Activated naive CD4-positive, alpha-beta T cell treated with anti-CD3 and anti-CD28 coated beads, Interleukin-2, amount 10 ng/mL, durations not matched to agents 7 days and 5 days (primary cell): ENCODE data around the gene UBE2U.
"Not testable (repeated sequence)": the region's sequence is repeated elsewhere in the genome, so short reads cannot be mapped to it uniquely, and the experiment has no call there.

Experiments
- CTCF ChIA-PET: fragments of 350-600 bp; sonication (Branson Sonifier 250); formaldehyde crosslinking; loops from one replicate; lab custom pipeline; 2021; ENCODE audit warnings: antibody characterized with exemption; lab: Charles Lee
- DNase-seq: peaks from one replicate; pipeline ENCODE4 v3.0.0-alpha.2; 2020
- H3K27ac Mint-ChIP-seq: one replicate; pipeline ENCODE4 v1.8.0; 2021; ENCODE audit warnings: mild to moderate bottlenecking, moderate library complexity, mixed read lengths
- H3K27me3 Mint-ChIP-seq: one replicate; pipeline ENCODE4 v1.8.0; 2021; ENCODE audit warnings: mild to moderate bottlenecking, mixed read lengths
- H3K36me3 Mint-ChIP-seq: one replicate; pipeline ENCODE4 v1.8.0; 2021; ENCODE audit warnings: mixed read lengths
- H3K4me1 Mint-ChIP-seq: one replicate; pipeline ENCODE4 v1.8.0; 2021; ENCODE audit warnings: mixed read lengths
- H3K4me3 Mint-ChIP-seq: one replicate; pipeline ENCODE4 v1.8.0; 2021; ENCODE audit warnings: mild to moderate bottlenecking, moderate library complexity, mixed read lengths
- H3K9me3 Mint-ChIP-seq: one replicate; pipeline ENCODE4 v1.8.0; 2021; ENCODE audit warnings: mixed read lengths

Gene UBE2U

DNA sequence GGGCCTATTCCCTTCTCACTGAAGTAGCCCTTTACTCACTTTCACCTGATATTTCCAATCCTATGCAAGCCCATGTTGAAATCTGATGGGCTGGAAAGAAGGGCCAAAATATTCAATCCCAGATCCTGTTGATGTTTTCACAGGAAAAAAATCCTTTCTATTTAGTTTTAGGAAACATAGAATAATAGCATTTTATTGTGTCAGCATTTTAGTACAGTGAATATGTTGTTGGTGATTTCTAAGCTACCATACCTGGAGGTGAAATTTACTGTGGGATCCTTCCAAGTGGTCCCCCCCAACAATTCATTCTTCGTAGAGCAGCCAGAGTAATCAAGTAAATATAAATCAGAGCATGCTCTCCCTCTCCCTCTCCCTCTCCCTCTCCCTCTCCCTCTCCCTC is 3.4 kb upstream of the UBE2U start:
- no peak for DNase-seq
- Mint-ChIP-seq H3K9me3 (no peaks in the 10 kb centered on the region), H3K4me1 (no peaks in the 10 kb centered on the region), H3K4me3 (no peak overlapping the region), H3K27me3 (peaks cover 3% of the 10 kb centered on the region), H3K27ac (no peak overlapping the region), H3K36me3 (no peaks in the 10 kb centered on the region)
- CTCF ChIA-PET, result no interaction called here

DNA sequence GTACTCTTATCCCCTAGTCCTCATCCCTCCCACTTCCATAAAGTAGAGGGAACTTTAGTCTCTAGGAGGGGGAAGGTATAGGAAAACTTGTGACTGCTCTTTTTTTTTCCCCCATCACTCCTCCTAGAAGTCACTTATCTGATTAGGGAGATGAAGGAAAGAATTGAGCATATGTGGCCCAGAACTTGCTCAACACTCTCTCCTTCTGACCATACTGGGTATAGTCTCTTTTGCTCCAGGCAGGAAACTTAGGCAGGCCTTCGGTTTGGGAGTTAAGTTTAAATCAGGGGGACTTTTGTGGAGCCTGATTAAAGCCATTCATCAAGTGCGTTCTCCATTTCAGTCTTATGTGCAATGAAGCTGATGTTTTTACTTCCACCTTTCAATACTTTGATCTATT is 5.8 kb downstream of the UBE2U start:
- CTCF ChIA-PET, result no interaction called here
- Mint-ChIP-seq H3K36me3 (no peaks in the 10 kb centered on the region), H3K27ac (no peak overlapping the region), H3K4me3 (no peak overlapping the region), H3K27me3 (peaks cover 13% of the 10 kb centered on the region), H3K4me1 (no peaks in the 10 kb centered on the region), H3K9me3 (no peaks in the 10 kb centered on the region)
- no peak for DNase-seq

DNA sequence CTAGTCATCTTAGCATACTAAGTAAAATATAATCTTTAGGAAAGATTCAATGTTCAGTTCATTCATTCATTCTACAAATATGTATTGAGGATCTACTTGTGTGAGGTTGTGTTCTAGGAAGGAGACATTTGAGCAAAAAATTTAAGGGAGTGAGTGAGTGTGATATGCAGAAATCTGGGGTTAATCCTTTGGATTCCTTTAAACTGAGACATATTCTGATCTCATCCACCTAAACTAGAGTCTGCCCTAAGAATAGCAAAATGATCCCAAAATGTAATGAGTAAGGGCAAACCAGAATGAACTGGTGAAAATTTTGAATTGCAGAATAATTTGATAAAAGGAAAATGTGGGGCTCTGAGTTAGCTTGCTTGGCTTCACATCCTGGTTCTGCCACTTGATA is 8.6 kb downstream of the UBE2U start:
- H3K4me3 Mint-ChIP-seq, result no peak overlapping the region
- CTCF ChIA-PET, result no interaction called here
- H3K36me3 Mint-ChIP-seq, result no peaks in the 10 kb centered on the region
- H3K27ac Mint-ChIP-seq, result no peak overlapping the region
- H3K4me1 Mint-ChIP-seq, result no peaks in the 10 kb centered on the region
- H3K9me3 Mint-ChIP-seq, result no peaks in the 10 kb centered on the region
- H3K27me3 Mint-ChIP-seq, result peaks cover 13% of the 10 kb centered on the region
- no peak for DNase-seq

DNA sequence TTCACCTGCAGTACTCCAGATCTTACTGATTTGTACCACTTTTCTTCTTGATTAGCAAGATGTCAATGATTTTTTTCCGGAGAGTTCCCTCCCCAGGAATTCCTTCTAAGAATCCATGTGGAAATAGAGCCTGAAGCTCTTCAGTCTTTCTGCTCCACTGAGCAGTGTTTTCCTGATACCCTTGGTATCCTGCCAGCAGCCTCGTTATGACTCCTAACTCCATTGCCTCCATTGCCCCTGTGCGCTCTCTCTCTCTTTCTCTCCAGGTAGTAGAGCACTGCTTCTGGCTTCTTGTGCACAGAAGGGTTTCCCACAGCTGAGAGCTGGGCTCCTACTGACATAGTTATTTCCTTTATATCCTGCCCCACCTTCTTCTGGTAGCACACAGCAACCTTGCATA is 12.2 kb downstream of the UBE2U start:
- Mint-ChIP-seq H3K36me3 (no peaks in the 10 kb centered on the region), H3K4me3 (no peak overlapping the region), H3K9me3 (no peaks in the 10 kb centered on the region), H3K27me3 (peaks cover 18% of the 10 kb centered on the region), H3K27ac (no peak overlapping the region), H3K4me1 (no peaks in the 10 kb centered on the region)
- CTCF ChIA-PET, result interaction anchor here (1.7 kb wide), 1 partner anchor 78 kb away, joined by 4 read pairs; no protein-coding TSS in a partner anchor
- no peak for DNase-seq

DNA sequence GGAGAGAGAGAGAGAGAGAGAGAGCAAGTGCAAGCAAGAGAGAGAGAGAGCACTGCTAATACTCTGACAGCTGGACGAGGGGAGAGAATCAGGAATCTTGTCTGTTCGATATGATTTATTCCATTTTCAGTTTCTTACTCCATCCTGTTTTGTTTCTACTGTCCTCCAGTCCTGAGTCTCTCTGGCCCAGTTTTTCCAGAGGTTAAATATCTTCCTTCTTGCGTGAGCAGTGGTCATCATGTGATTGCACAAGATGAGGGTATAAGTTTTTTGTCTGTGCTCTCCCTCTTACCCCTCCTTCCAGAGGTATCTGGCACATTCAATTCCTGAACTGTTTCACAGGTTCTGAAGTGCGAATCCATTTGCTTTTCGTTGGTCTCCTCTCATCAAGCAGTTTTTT is 16.8 kb downstream of the UBE2U start:
- H3K9me3 Mint-ChIP-seq, result no peaks in the 10 kb centered on the region
- H3K4me1 Mint-ChIP-seq, result peaks cover 8% of the 10 kb centered on the region
- no peak overlapping the region for H3K27ac Mint-ChIP-seq
- CTCF ChIA-PET, result no interaction called here
- H3K36me3 Mint-ChIP-seq, result no peaks in the 10 kb centered on the region
- peaks cover 8% of the 10 kb centered on the region for H3K27me3 Mint-ChIP-seq
- H3K4me3 Mint-ChIP-seq, result no peak overlapping the region
- DNase-seq, result no peak

DNA sequence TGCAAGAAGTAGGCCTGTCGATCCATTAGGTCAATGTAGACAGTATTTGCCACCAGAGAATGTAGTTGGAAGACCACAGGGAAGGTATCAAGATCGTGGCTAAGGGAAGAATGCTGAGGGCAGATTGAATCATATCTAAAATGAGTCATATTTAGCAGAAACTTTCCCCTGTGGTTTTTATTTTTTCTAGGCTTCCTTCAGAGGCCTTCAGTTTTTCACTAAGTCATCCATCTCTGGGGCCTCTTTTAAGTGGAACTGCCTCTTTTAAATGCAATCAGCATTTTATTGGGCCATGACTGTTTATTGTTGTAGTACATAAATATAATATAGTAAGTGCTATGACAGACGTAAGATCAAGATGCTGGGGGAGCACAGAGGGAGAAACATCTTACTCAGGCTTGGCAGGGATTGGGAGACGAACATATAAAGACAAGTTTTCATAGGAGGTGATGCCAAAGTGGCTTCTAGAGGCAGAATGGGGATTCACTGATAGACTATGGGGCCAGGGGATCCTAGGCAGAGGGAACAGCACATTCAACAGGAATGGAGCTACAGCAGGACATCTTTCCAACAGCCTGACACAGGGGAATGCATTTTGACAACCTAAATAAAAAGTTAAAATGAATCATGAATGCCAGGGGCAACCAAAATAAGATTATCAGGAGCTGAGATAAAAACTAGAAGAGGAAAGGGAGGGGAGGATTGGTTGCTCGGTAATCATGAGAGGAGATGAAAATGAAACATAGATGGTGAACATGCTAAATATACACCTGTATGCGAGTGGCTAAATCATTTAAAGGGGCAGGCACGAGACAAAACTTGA is 20.1 kb downstream of the UBE2U start:
- peaks cover 8% of the 10 kb centered on the region for H3K27me3 Mint-ChIP-seq
- no peaks in the 10 kb centered on the region for H3K36me3 Mint-ChIP-seq
- H3K27ac Mint-ChIP-seq, result no peak overlapping the region
- no peak overlapping the region for H3K4me3 Mint-ChIP-seq
- DNase-seq, result no peak
- CTCF ChIA-PET, result no interaction called here
- peaks cover 8% of the 10 kb centered on the region for H3K4me1 Mint-ChIP-seq
- H3K9me3 Mint-ChIP-seq, result no peaks in the 10 kb centered on the region

DNA sequence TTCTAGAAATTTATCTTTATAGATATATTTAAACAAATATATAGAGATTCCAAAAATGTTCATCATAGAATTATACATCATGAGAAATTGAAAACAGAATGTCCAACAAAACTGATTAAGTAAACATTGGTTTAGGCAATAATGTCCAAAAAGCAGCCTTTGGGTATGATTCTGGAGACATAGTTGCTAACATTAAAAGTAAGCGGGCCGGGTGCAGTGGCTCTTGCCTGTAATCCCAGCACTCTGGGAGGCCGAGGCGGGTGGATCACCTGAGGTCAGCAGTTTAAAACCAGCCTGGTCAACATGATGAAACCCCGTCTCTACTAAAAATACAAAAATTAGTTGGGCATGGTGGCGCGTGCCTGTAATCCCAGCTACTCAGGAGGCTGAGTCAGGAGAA is 20.8 kb downstream of the UBE2U start:
- CTCF ChIA-PET, H3K4me1 Mint-ChIP-seq, H3K27me3 Mint-ChIP-seq, H3K36me3 Mint-ChIP-seq, H3K9me3 Mint-ChIP-seq, DNase-seq, H3K27ac Mint-ChIP-seq, H3K4me3 Mint-ChIP-seq: not testable (repeated sequence)

DNA sequence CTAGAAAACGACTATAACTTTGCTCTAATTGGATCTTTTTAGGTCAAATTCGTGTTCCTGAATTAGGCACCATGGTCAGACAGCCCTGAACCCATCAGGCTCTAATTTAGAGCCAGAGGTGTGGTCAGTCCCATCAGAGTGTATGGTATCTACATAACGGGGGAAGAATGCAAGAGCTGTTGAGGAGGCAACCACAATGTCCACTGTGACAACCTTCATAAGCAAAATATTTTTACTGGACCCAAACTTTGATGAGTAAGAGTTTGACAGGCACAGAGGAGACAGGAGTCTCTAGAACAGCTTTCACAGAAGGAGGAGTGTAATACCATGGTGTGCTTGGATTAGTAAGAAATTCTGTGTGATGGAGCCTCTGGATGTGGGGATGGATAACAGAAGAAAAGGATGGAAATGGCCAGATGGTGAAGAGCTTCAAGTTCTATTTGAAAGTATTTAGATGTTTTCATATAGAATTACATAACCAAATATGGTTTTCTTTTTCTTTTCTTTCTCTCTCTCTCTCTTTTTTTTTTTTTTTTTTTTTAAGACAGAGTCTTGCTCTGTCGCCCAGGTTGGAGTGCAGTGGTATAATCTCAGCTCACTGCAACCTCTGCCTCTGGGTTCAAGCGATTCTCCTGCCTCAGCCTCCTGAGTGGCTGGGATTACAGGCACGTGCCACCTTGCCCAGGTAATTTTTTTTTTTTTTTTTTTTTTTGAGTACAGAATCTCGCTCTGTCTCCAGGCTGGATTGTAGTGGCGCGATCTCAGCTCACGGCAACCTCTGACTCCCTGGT is 24.9 kb downstream of the UBE2U start:
- Mint-ChIP-seq H3K36me3 (no peaks in the 10 kb centered on the region), H3K27ac (no peak overlapping the region), H3K9me3 (no peaks in the 10 kb centered on the region), H3K4me3 (no peak overlapping the region), H3K27me3 (peaks cover 7% of the 10 kb centered on the region), H3K4me1 (peaks cover 6% of the 10 kb centered on the region)
- CTCF ChIA-PET, result no interaction called here
- no peak for DNase-seq

DNA sequence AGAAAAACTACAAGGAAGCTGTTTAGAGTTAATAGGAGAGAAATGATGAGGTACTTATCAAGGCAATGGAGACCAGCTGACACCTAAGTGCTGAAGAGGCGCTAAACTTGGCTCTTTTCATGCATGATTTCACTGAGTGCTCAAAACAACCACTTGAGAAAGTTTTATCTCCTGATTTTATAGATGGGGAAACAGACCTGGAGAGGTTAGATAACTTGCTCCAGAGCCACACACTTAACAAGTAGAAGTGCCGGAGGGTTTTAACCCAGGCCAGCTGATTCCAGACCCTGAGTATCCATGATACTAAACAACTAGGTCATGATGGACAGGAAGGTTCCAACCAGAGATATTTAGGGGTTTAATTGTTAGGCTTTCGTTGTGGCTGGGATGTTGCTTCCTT is 25.9 kb downstream of the UBE2U start:
- CTCF ChIA-PET, result no interaction called here

DNA sequence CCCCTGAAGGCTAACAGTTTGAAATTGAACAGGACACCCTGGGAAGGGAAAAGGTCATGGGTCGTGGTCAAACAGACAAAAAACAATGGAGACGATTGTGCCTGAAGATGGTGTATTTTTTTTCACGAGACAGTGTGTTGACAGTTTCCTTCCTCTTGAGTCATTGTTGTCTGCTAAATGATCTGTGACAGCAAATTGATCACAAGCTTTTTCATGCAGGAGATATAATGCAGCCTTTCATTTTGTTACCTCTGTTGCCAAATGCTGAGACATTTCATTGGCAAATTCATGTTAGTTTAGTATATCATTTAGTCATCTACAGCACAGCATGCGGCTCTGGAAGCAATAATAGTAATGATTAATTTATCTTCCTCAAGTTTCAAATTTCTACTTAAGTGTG is 27.7 kb downstream of the UBE2U start:
- CTCF ChIA-PET, result no interaction called here

More for the DNA sequence above, 25.9 kb downstream of the UBE2U start:
- Mint-ChIP-seq H3K4me3 (no peak overlapping the region), H3K36me3 (no peaks in the 10 kb centered on the region), H3K9me3 (no peaks in the 10 kb centered on the region), H3K27ac (no peak overlapping the region), H3K27me3 (peaks cover 7% of the 10 kb centered on the region), H3K4me1 (no peaks in the 10 kb centered on the region)
- no peak for DNase-seq

DNA sequence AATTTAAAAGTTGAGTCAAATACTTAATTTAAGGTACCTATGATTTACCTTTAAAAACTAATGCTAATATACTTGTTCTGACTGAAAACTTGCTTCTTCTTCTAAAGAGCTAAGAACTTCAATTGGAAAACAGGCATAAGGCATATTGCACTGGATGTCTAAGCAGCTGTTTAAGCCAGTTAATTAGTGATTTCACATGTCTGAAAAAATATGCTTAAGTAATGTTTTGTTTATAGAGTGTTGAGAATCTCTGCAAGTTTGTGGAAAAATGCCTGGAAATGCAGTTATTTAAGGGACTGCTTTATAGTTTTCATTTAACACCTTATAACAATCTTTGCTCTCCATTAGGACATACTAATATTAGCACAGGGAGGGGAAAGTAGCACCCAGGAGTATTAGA is 28.2 kb downstream of the UBE2U start:
- H3K4me3 Mint-ChIP-seq, result no peak overlapping the region
- CTCF ChIA-PET, result no interaction called here

More for the DNA sequence above, 27.7 kb downstream of the UBE2U start:
- H3K36me3 Mint-ChIP-seq, result no peaks in the 10 kb centered on the region
- peaks cover 7% of the 10 kb centered on the region for H3K27me3 Mint-ChIP-seq
- H3K4me3 Mint-ChIP-seq, result no peak overlapping the region
- H3K4me1 Mint-ChIP-seq, result no peaks in the 10 kb centered on the region
- no peak for DNase-seq
- no peak overlapping the region for H3K27ac Mint-ChIP-seq
- H3K9me3 Mint-ChIP-seq, result no peaks in the 10 kb centered on the region

DNA sequence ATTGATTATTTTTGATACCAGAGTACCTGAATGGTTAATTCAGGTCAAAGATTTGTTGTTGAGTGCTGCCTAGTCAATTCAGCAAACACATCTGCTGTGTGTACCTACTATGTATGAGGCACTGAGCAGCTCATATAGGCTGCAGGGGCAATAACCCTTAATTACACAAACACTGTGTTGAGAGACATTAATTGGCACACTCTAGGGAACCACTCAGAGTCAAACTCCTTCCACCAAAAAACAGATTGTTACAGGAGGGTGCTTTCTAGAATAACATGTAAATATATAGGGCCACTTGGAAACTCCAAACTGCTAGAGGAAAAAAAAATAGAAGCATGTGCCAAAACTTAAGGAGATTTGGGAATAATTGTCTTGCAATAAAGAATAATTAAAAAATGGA is 31.3 kb downstream of the UBE2U start:
- Mint-ChIP-seq H3K27ac (no peak overlapping the region), H3K4me1 (no peaks in the 10 kb centered on the region), H3K36me3 (no peaks in the 10 kb centered on the region), H3K4me3 (no peak overlapping the region), H3K27me3 (peaks cover 10% of the 10 kb centered on the region), H3K9me3 (no peaks in the 10 kb centered on the region)
- DNase-seq, result no peak
- CTCF ChIA-PET, result no interaction called here

More for the DNA sequence above, 28.2 kb downstream of the UBE2U start:
- Mint-ChIP-seq H3K4me1 (no peaks in the 10 kb centered on the region), H3K27ac (no peak overlapping the region), H3K27me3 (peaks cover 7% of the 10 kb centered on the region), H3K9me3 (no peaks in the 10 kb centered on the region), H3K36me3 (no peaks in the 10 kb centered on the region)
- DNase-seq, result no peak

DNA sequence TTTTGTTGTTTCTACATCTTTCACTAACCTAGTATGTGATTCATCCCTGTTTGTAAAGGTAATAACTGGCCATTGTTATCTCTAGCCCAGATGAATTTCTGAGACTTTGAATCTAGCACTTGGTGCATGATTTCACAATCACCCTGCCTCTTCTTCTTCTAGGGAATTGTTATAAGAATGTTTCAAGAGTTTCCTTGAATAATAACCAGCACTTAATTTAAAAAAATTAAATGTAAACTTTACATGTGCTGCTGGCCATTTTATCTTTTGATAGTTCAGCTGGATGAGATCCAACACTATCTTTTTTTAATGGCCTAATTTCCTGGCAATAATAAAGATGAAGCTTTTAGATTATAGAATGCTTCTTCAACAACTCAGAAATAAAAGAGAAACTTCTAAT is 31.8 kb downstream of the UBE2U start:
- Mint-ChIP-seq H3K36me3 (no peaks in the 10 kb centered on the region), H3K4me1 (no peaks in the 10 kb centered on the region), H3K4me3 (no peak overlapping the region), H3K9me3 (no peaks in the 10 kb centered on the region), H3K27me3 (peaks cover 10% of the 10 kb centered on the region), H3K27ac (no peak overlapping the region)
- no peak for DNase-seq
- CTCF ChIA-PET, result no interaction called here

DNA sequence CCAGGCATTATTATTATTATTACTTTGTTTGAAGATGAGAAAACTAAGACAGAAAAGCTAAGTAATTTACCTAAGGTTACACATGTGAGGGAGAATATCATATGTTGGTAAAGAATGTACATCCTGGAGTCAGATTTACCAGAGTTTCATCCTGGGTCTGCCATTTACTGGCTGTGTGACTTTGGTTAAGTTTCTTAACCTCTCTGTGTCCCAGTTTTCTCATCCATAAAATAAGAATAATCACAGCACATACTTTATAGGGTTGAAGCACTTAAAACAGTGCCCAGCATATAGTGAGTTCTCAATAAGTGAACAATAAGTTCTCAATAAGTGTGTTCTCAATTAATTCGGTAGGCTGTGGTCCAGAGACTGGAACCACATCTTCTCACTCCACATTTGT is 32.5 kb downstream of the UBE2U start:
- Mint-ChIP-seq H3K27ac (no peak overlapping the region), H3K4me3 (no peak overlapping the region), H3K27me3 (peaks cover 10% of the 10 kb centered on the region), H3K4me1 (no peaks in the 10 kb centered on the region), H3K9me3 (no peaks in the 10 kb centered on the region), H3K36me3 (no peaks in the 10 kb centered on the region)
- CTCF ChIA-PET, result no interaction called here
- no peak for DNase-seq

DNA sequence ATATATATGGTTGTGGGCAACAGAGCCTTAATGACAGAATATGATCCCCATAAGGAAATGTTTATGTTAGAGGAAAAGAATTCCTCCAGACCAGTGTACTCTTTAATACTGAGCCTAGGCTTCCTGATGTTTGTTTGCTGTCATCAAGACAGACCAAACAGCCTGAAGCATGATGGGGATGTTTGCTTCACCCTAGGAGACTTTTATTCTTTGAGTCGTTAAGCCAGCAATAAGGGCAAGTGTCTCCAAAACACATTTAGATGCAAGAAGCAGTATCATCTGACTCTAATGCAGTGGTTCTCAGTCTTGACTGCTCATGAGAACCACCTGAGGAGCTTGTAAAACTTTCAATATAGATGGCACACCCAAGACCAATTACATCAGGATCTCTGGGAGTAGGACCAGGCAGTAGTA is 33.1 kb downstream of the UBE2U start:
- Mint-ChIP-seq H3K4me3 (no peak overlapping the region), H3K9me3 (no peaks in the 10 kb centered on the region), H3K27me3 (peaks cover 7% of the 10 kb centered on the region), H3K4me1 (no peaks in the 10 kb centered on the region), H3K27ac (no peak overlapping the region), H3K36me3 (no peaks in the 10 kb centered on the region)
- CTCF ChIA-PET, result no interaction called here
- no peak for DNase-seq
